ENCODE results near the gene PER1. TPM values are rescaled to one million over a fixed set of nuclear protein-coding genes. Genes with fewer than 3 reads are reported as not detected.

Gene PER1
- total and polyA plus RNA-seq, 2 of the 13 experiments (the other 11 are each of a cell fraction or from before 2014, with no cell fraction given): 2.6 to 3.6 TPM

DNA sequence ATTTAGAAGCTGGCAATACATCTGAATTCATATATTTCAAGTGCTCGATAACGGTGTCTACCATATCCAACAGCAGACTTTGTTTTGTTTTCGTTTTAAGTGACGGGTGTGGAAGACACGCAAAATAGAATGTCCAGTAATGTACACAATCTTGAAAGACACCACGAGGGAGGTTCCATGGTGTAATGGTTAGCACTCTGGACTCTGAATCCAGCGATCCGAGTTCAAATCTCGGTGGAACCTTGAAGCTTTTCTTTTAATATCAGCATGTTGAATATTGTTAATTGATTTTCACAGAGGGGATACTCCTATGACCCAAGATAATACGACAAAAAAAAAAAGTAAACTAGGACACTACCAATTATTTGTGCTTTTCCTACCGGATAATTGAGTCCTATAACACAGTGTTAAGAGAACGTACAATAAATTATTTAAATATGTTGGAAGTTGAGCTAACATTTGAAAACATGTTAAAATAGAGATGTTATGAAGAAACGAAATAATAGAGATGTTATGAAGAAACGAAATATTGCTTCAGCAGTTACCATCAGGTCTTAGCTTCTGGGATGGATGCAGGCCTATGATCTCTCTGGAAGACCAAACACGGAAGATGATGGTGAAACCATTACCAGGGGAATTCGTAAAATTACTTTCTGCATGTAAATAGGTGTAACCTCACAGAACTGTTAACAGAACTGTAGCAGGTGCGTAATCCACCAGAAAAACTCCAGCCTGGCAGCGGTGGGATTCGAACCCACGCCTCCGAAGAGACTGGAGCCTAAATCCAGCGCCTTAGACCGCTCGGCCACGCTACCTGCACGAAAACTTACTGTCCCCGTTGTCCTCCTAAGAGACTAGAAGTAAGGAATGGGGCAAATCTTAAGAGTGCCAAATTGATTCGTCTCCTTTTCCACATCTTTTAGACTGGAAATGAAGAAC, 32.4 kb downstream of the PER1 start (continued):
- peak; percentile 28 for TF ChIP-seq THAP11 (CRISPR knock-in tag; IDR thresholded peaks at IDR 0.05)
- TF ChIP-seq, protein P1, sequence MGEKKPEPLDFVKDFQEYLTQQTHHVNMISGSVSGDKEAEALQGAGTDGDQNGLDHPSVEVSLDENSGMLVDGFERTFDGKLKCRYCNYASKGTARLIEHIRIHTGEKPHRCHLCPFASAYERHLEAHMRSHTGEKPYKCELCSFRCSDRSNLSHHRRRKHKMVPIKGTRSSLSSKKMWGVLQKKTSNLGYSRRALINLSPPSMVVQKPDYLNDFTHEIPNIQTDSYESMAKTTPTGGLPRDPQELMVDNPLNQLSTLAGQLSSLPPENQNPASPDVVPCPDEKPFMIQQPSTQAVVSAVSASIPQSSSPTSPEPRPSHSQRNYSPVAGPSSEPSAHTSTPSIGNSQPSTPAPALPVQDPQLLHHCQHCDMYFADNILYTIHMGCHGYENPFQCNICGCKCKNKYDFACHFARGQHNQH (CRISPR knock-in tag; IDR thresholded peaks at IDR 0.05): peak; percentile 31
- TF ChIP-seq, protein P2, sequence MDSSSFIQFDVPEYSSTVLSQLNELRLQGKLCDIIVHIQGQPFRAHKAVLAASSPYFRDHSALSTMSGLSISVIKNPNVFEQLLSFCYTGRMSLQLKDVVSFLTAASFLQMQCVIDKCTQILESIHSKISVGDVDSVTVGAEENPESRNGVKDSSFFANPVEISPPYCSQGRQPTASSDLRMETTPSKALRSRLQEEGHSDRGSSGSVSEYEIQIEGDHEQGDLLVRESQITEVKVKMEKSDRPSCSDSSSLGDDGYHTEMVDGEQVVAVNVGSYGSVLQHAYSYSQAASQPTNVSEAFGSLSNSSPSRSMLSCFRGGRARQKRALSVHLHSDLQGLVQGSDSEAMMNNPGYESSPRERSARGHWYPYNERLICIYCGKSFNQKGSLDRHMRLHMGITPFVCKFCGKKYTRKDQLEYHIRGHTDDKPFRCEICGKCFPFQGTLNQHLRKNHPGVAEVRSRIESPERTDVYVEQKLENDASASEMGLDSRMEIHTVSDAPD (CRISPR knock-in tag; IDR thresholded peaks at IDR 0.05): 0 out of 2 replicates have a peak, but pooled peaks have one; percentile 16
- TF ChIP-seq, protein P3, sequence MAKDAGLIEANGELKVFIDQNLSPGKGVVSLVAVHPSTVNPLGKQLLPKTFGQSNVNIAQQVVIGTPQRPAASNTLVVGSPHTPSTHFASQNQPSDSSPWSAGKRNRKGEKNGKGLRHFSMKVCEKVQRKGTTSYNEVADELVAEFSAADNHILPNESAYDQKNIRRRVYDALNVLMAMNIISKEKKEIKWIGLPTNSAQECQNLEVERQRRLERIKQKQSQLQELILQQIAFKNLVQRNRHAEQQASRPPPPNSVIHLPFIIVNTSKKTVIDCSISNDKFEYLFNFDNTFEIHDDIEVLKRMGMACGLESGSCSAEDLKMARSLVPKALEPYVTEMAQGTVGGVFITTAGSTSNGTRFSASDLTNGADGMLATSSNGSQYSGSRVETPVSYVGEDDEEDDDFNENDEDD (CRISPR knock-in tag; IDR thresholded peaks at IDR 0.05; ENCODE audit: borderline replicate concordance): 0 out of 2 replicates have a peak, but pooled peaks have one; percentile 25
- peak; percentile 45 for TF ChIP-seq PHF5A (CRISPR knock-in tag; IDR thresholded peaks at IDR 0.05; ENCODE audit: low read depth, unreplicated experiment)
- 0 out of 2 replicates have a peak, but pooled peaks have one; percentile 28 for TF ChIP-seq NAIF1 (CRISPR knock-in tag; IDR thresholded peaks at IDR 0.05; ENCODE audit: borderline replicate concordance)
- TF ChIP-seq, protein P4, sequence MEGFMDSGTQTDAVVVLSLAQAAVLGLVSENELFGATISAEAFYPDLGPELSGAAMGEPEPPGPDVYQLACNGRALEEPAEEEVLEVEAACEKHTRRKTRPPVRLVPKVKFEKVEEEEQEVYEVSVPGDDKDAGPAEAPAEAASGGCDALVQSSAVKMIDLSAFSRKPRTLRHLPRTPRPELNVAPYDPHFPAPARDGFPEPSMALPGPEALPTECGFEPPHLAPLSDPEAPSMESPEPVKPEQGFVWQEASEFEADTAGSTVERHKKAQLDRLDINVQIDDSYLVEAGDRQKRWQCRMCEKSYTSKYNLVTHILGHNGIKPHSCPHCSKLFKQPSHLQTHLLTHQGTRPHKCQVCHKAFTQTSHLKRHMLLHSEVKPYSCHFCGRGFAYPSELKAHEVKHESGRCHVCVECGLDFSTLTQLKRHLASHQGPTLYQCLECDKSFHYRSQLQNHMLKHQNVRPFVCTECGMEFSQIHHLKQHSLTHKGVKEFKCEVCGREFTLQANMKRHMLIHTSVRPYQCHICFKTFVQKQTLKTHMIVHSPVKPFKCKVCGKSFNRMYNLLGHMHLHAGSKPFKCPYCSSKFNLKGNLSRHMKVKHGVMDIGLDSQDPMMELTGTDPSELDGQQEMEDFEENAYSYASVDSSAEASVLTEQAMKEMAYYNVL (CRISPR knock-in tag; IDR thresholded peaks at IDR 0.05; ENCODE audit: borderline replicate concordance): peak; percentile 20; the same call in 1 of the 2 replicates
- TF ChIP-seq HDAC1 (CRISPR knock-in tag; IDR thresholded peaks at IDR 0.05): peak; percentile 29; the same call in 1 of the 2 replicates
- peak; percentile 16 for TF ChIP-seq ZEB1 (IDR thresholded peaks at IDR 0.05; ENCODE audit: insufficient replicate concordance, low read depth)
- TF ChIP-seq, protein P5, sequence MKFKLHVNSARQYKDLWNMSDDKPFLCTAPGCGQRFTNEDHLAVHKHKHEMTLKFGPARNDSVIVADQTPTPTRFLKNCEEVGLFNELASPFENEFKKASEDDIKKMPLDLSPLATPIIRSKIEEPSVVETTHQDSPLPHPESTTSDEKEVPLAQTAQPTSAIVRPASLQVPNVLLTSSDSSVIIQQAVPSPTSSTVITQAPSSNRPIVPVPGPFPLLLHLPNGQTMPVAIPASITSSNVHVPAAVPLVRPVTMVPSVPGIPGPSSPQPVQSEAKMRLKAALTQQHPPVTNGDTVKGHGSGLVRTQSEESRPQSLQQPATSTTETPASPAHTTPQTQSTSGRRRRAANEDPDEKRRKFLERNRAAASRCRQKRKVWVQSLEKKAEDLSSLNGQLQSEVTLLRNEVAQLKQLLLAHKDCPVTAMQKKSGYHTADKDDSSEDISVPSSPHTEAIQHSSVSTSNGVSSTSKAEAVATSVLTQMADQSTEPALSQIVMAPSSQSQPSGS (CRISPR knock-in tag; IDR thresholded peaks at IDR 0.05): no peak; the same call in 1 of the 2 replicates
- no peak for TF ChIP-seq RAD21 (CRISPR knock-in tag; IDR thresholded peaks at IDR 0.05)
- TF ChIP-seq, protein P6, sequence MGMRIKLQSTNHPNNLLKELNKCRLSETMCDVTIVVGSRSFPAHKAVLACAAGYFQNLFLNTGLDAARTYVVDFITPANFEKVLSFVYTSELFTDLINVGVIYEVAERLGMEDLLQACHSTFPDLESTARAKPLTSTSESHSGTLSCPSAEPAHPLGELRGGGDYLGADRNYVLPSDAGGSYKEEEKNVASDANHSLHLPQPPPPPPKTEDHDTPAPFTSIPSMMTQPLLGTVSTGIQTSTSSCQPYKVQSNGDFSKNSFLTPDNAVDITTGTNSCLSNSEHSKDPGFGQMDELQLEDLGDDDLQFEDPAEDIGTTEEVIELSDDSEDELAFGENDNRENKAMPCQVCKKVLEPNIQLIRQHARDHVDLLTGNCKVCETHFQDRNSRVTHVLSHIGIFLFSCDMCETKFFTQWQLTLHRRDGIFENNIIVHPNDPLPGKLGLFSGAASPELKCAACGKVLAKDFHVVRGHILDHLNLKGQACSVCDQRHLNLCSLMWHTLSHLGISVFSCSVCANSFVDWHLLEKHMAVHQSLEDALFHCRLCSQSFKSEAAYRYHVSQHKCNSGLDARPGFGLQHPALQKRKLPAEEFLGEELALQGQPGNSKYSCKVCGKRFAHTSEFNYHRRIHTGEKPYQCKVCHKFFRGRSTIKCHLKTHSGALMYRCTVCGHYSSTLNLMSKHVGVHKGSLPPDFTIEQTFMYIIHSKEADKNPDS (CRISPR knock-in tag; IDR thresholded peaks at IDR 0.05): no peak; the same call in 1 of the 2 replicates
- TF ChIP-seq ZNF816 (CRISPR knock-in tag; IDR thresholded peaks at IDR 0.05; ENCODE audit: borderline replicate concordance): 0 out of 2 replicates have a peak, but pooled peaks have one; percentile 31
- no peak for TF ChIP-seq ATF7-NPFF (CRISPR knock-in tag; IDR thresholded peaks at IDR 0.05; ENCODE audit: low read depth)
- no peak for TF ChIP-seq GABPA (IDR thresholded peaks at IDR 0.05; ENCODE audit: low read depth, low read length)
- TF ChIP-seq GABPA (CRISPR knock-in tag; IDR thresholded peaks at IDR 0.05; ENCODE audit: low read depth): peak; percentile 12; the same call in 1 of the 2 replicates
- peak; percentile 43; the same call in 1 of the 2 replicates for TF ChIP-seq ZNF232 (CRISPR knock-in tag; IDR thresholded peaks at IDR 0.05; ENCODE audit: borderline replicate concordance)
- peak; percentile 35; the same call in 1 of the 2 replicates for TF ChIP-seq SIN3A (IDR thresholded peaks at IDR 0.05; ENCODE audit: borderline replicate concordance, low read depth, low read length)

Data from HepG2 (cell line).